ENCODE results near the gene MFSD6L. TPM values are rescaled to one million over a fixed set of nuclear protein-coding genes. Genes with fewer than 3 reads are reported as not detected.

Gene MFSD6L
- total RNA-seq, 1 experiment from 2014 or later, result 2.1 TPM

DNA sequence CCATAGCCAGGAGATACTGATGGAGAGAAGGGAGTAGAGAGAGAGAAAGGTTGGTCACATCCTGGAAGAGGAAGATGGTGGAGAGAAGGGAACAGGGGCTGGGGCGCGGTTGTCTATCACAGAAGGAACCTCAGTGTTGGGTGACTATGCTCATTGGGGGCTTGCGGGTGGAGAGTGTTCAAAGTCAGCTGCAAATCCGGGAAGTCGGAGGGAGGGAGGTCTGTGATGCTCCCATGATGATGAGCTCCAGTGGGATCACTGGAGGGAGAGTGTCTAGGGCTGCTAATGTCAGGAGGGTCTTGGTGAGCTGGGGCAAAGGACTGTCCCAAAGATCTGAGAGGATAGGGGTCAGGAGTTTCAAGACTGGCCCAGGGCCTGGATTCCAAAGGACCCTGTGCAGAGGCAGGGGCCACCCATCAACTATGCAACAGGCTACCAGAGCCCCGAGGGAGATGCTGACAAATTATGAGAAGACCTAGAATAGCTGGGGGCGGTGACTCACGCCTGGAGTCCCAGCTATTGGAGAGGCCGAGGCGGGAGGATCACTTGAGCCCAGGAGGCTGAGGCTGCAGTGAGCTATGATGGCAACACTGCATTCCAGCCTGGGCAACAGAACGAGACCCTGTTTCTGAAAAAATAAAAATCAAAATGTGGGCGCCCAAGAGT, 43.4 kb downstream of the MFSD6L start:
- H3K79me1 ChIP-seq (ENCODE audit: insufficient read depth, low read depth, low read length, poor library complexity, severe bottlenecking), result no peaks in the 10 kb centered on the region
- H3T11ph ChIP-seq (ENCODE audit: low read length), result no peak overlapping the region
- no peak overlapping the region for H2AK5ac ChIP-seq (ENCODE audit: insufficient read length, low read length)
- Mint-ChIP-seq H3K9me3 (no peaks in the 10 kb centered on the region), H3K36me3 (ENCODE audit: insufficient read depth in 1 of 3, low read depth in 3 of 3) (no peaks in the 10 kb centered on the region), H3K4me3 (no peak overlapping the region), H3K27me3 (ENCODE audit: low read depth) (peaks cover 24% of the 10 kb centered on the region), H3K4me1 (peaks cover 10 to 12% of the 10 kb centered on the region in 2 experiments), H3K27ac (peak overlapping the region in 1 of 3 experiments; percentile 12; a peak in 1 of 7 replicates)
- H3K56ac ChIP-seq (ENCODE audit: insufficient read length, low read depth, low read length), result no peak overlapping the region
- H3K79me2 ChIP-seq (ENCODE audit: insufficient read depth, low read length), result no peaks in the 10 kb centered on the region
- TF ChIP-seq, protein P1, sequence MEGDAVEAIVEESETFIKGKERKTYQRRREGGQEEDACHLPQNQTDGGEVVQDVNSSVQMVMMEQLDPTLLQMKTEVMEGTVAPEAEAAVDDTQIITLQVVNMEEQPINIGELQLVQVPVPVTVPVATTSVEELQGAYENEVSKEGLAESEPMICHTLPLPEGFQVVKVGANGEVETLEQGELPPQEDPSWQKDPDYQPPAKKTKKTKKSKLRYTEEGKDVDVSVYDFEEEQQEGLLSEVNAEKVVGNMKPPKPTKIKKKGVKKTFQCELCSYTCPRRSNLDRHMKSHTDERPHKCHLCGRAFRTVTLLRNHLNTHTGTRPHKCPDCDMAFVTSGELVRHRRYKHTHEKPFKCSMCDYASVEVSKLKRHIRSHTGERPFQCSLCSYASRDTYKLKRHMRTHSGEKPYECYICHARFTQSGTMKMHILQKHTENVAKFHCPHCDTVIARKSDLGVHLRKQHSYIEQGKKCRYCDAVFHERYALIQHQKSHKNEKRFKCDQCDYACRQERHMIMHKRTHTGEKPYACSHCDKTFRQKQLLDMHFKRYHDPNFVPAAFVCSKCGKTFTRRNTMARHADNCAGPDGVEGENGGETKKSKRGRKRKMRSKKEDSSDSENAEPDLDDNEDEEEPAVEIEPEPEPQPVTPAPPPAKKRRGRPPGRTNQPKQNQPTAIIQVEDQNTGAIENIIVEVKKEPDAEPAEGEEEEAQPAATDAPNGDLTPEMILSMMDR (conservative IDR thresholded peaks at IDR 0.05), result no peak
- DNase-seq, result no peak
- H2BK15ac ChIP-seq (ENCODE audit: low read depth, low read length), result no peak overlapping the region
- no peaks in the 10 kb centered on the region for H3K4me1 ChIP-seq (ENCODE audit: insufficient read depth, low read length)
- H3K9me3 ChIP-seq (ENCODE audit: control insufficient read depth, low read depth, low read length), result no peaks in the 10 kb centered on the region
- H4K20me1 ChIP-seq (ENCODE audit: control insufficient read depth, insufficient read depth, insufficient read length), result no peaks in the 10 kb centered on the region
- no peak overlapping the region for H2BK120ac ChIP-seq (ENCODE audit: low read depth, low read length, poor library complexity, severe bottlenecking)
- H4K91ac ChIP-seq (ENCODE audit: insufficient read length, low read depth, low read length), result no peak overlapping the region
- H3K4me2 ChIP-seq (ENCODE audit: insufficient read depth, insufficient read length, low read length), result no peak overlapping the region
- H3K4ac ChIP-seq (ENCODE audit: low read depth, low read length), result no peak overlapping the region
- H4K5ac ChIP-seq (ENCODE audit: insufficient read length, low read depth, low read length), result no peak overlapping the region
- H3K23me2 ChIP-seq (ENCODE audit: insufficient read length, low read depth, low read length, poor library complexity, severe bottlenecking), result no peaks in the 10 kb centered on the region
- WGBS (ENCODE audit: extremely low coverage, insufficient read length, low lambda C conversion rate), result no CpG with 5 or more reads among the region's 12 CpGs
- H3K27ac ChIP-seq (ENCODE audit: insufficient read length, low read depth, low read length), result no peak overlapping the region
- no peaks in the 10 kb centered on the region for H3K27me3 ChIP-seq (ENCODE audit: insufficient read depth, low read length)
- no peak overlapping the region for H4K8ac ChIP-seq (replicated peaks; ENCODE audit: insufficient read length, low read depth, low read length)
- H3K23ac ChIP-seq (ENCODE audit: insufficient read length, low read depth, low read length), result no peak overlapping the region
- H3K14ac ChIP-seq (ENCODE audit: insufficient read depth, low read length), result no peak overlapping the region
- H3K9ac ChIP-seq (ENCODE audit: extremely low read depth, insufficient read length, low read length), result no peak overlapping the region
- H2BK20ac ChIP-seq (ENCODE audit: low read depth, low read length, poor library complexity, severe bottlenecking), result no peak overlapping the region
- no peak overlapping the region for H2AFZ ChIP-seq (ENCODE audit: low read length)
- H2BK5ac ChIP-seq (ENCODE audit: insufficient read length, low read length), result no peak overlapping the region
- H2BK12ac ChIP-seq (ENCODE audit: insufficient read length, low read depth, low read length), result no peak overlapping the region
- H3K18ac ChIP-seq (ENCODE audit: insufficient read length, low read depth, low read length), result no peak overlapping the region
